ENCODE results near the gene PRIM1. TPM values are rescaled to one million over a fixed set of nuclear protein-coding genes. Genes with fewer than 3 reads are reported as not detected.

PRIM1 gene
- total RNA-seq, 2 experiments from 2014 or later: 5.3 to 6.1 TPM

DNA sequence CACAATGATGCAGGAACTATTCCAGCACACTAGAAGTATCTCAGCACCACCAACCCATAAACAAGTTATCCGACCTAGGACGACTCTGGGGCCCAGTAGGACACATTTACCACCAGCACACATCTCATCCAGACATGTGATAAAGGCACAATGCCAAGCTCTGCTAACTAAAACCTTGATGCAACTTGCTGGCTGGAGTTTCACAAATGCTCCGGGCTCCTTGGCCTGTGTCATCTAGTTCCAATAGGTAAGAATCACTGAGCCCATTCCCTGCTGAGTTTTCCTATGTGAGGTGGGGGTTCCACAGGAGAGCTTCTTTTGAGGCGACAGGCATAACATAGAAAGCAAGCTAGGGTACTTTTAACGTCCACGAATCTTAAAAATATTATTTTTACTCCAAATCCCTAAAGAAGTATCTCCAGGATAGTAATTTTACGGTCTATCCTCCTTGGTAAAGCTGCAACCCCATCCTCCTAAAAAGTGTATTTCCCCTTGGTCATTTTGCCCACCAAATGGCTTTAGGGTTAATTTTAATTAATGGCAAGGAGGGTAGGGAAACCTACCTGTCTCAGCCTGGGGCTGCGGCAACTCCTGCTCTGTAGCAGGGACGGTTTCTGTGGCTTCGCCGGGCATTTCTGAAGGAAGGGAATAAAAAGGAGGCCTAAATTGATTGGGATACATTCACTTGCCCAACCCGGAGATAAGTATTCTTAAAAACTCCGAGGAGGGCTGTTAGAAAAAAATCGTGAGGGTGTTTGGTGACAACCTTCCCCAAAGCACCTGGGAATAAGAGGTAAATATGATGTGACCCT, 28.0 kb downstream of the PRIM1 start:
- POLR2A ChIA-PET: interaction anchor here (0.8 to 2.1 kb wide), 3 partner anchors 35 to 95 kb away, joined by 3 to 17 read pairs (median 12); partner anchors contain the start of genes BAZ2A and PTGES3
- Mint-ChIP-seq H3K9me3 (no peaks in the 10 kb centered on the region), H3K36me3 (ENCODE audit: low read depth) (peaks cover 81% of the 10 kb centered on the region), H3K4me1 (ENCODE audit: low read depth) (peaks cover 71% of the 10 kb centered on the region), H3K27ac (peak overlapping the region; percentile 92), H3K4me3 (peak overlapping the region; percentile 98), H3K27me3 (no peaks in the 10 kb centered on the region)
- intact Hi-C loops (cut with DNase I, micrococcal nuclease): loop anchor here (1.0 to 10.0 kb wide), 4 partner anchors 34 to 899 kb away; partner anchors contain the start of gene DNAJC14 (in 1 of the 2)
- peak in 4 of 14 experiments; percentile 9 to 39 (median 26) for DNase-seq
- H3K4me1 ChIP-seq (ENCODE audit: insufficient read depth, low read length): peaks cover 59% of the 10 kb centered on the region
- H3K9me3 ChIP-seq (ENCODE audit: control insufficient read depth in 1 of 2, insufficient read depth in 1 of 2, low read length in 2 of 2): no peaks in the 10 kb centered on the region
- H3K27me3 ChIP-seq (ENCODE audit: control insufficient read depth in 1 of 2, insufficient read depth in 2 of 2, low read length in 2 of 2): no peaks in the 10 kb centered on the region
- TF ChIP-seq CTCF (IDR thresholded peaks at IDR 0.05): no peak
- peak overlapping the region; percentile 97 for H3K4me3 ChIP-seq (ENCODE audit: low read length)
- CTCF ChIA-PET: interaction anchor here (0.8 to 1.0 kb wide), 2 partner anchors 18 to 88 kb away, joined by 3 to 4 read pairs; no protein-coding TSS in a partner anchor
- peak overlapping the region; percentile 86 to 91 for H3K27ac ChIP-seq (ENCODE audit: low read depth in 1 of 2, low read length in 2 of 2)
- H3K36me3 ChIP-seq (ENCODE audit: insufficient read depth, low read length): peaks cover 40% of the 10 kb centered on the region
- ATAC-seq (ENCODE audit: poor library complexity): no peak

DNA sequence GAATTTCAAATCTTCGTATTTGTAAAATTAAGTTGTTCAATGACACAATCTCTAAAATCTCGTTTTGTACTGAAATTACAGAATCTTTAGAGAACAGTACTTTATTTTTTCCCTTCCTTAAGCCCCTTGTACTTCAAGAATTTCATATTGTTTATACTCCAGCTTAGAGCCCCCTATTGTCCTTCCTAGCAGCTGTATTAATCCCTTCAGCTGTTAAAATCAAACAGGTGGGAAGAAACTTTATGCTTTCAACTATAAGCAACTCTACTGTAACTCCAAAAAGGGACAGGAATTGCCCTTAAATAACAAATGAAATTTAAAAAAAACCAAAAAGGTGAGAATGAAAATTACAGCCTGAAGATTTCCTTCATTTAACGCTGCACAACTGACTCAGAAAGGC, 28.8 kb downstream of the PRIM1 start:
- ChIA-PET POLR2A (interaction anchor here (0.8 to 2.1 kb wide), 5 partner anchors 35 to 94 kb away, joined by 3 to 17 read pairs (median 4); partner anchors contain the start of genes ATP5F1B, BAZ2A and PTGES3), CTCF (interaction anchor here (1.0 kb wide), 1 partner anchor 18 kb away, joined by 3 read pairs; no protein-coding TSS in a partner anchor)
- Histone ChIP-seq H3K27ac (ENCODE audit: low read depth in 1 of 2, low read length in 2 of 2) (peak overlapping the region in 1 of 2 donors; percentile 91), H3K4me1 (ENCODE audit: insufficient read depth, low read length) (peaks cover 67% of the 10 kb centered on the region), H3K36me3 (ENCODE audit: insufficient read depth, low read length) (peaks cover 45% of the 10 kb centered on the region), H3K9me3 (ENCODE audit: control insufficient read depth in 1 of 2, insufficient read depth in 1 of 2, low read length in 2 of 2) (no peaks in the 10 kb centered on the region), H3K27me3 (ENCODE audit: control insufficient read depth in 1 of 2, insufficient read depth in 2 of 2, low read length in 2 of 2) (no peaks in the 10 kb centered on the region), H3K4me3 (ENCODE audit: low read length) (peak overlapping the region; percentile 97)
- Mint-ChIP-seq H3K27me3 (no peaks in the 10 kb centered on the region), H3K27ac (peak overlapping the region; percentile 92), H3K4me3 (peak overlapping the region; percentile 98), H3K4me1 (ENCODE audit: low read depth) (peaks cover 76% of the 10 kb centered on the region), H3K9me3 (no peaks in the 10 kb centered on the region), H3K36me3 (ENCODE audit: low read depth) (peaks cover 79% of the 10 kb centered on the region)
- DNase-seq (no peak), ATAC-seq (ENCODE audit: poor library complexity) (no peak)
- intact Hi-C loops (cut with DNase I, micrococcal nuclease): loop anchor here in 1 of 2 experiments (10.0 kb wide), 2 partner anchors 49 to 899 kb away; partner anchors contain the start of gene DNAJC14
- TF ChIP-seq CTCF (IDR thresholded peaks at IDR 0.05): no peak

GRCh38 chr12:56722832-56723231, 29.3 kb downstream of the PRIM1 start:
- ATAC-seq (ENCODE audit: poor library complexity): no peak
- no peak overlapping the region for H3K4me3 ChIP-seq (ENCODE audit: low read length)
- H3K36me3 ChIP-seq (ENCODE audit: insufficient read depth, low read length): peaks cover 45% of the 10 kb centered on the region
- ChIA-PET CTCF (interaction anchor here (0.6 to 1.0 kb wide), 2 partner anchors 17 to 46 kb away, joined by 3 read pairs; no protein-coding TSS in a partner anchor), POLR2A (interaction anchor here (0.7 to 2.1 kb wide), 6 partner anchors 34 to 157 kb away, joined by 3 to 17 read pairs (median 4); partner anchors contain the start of genes ATP5F1B, BAZ2A and PTGES3)
- no peak overlapping the region for H3K27ac ChIP-seq (ENCODE audit: low read depth in 1 of 2, low read length in 2 of 2)
- H3K9me3 Mint-ChIP-seq: no peaks in the 10 kb centered on the region
- DNase-seq: no peak
- H3K4me1 Mint-ChIP-seq (ENCODE audit: low read depth): peaks cover 76% of the 10 kb centered on the region
- H3K4me3 Mint-ChIP-seq: peak overlapping the region; percentile 98
- no peaks in the 10 kb centered on the region for H3K9me3 ChIP-seq (ENCODE audit: control insufficient read depth in 1 of 2, insufficient read depth in 1 of 2, low read length in 2 of 2)
- no peaks in the 10 kb centered on the region for H3K27me3 ChIP-seq (ENCODE audit: control insufficient read depth in 1 of 2, insufficient read depth in 2 of 2, low read length in 2 of 2)
- peaks cover 72% of the 10 kb centered on the region for H3K4me1 ChIP-seq (ENCODE audit: insufficient read depth, low read length)
- H3K36me3 Mint-ChIP-seq (ENCODE audit: low read depth): peaks cover 77% of the 10 kb centered on the region
- no peaks in the 10 kb centered on the region for H3K27me3 Mint-ChIP-seq
- TF ChIP-seq CTCF (IDR thresholded peaks at IDR 0.05): no peak
- intact Hi-C loops (cut with DNase I, micrococcal nuclease): loop anchor here in 1 of 2 experiments (10.0 kb wide), 2 partner anchors 48 to 898 kb away; partner anchors contain the start of gene DNAJC14
- peak overlapping the region; percentile 92 for H3K27ac Mint-ChIP-seq
